AG08395 (cell line): ENCODE data around the gene LMO7.
"Not testable (repeated sequence)": the region's sequence is repeated elsewhere in the genome, so short reads cannot be mapped to it uniquely, and the experiment has no call there.

Experiments
- DNase-seq: peaks from one replicate; pipeline ENCODE4 v3.0.0; 2012; ENCODE audit warnings: mixed read lengths, low spot score

Gene LMO7

DNA sequence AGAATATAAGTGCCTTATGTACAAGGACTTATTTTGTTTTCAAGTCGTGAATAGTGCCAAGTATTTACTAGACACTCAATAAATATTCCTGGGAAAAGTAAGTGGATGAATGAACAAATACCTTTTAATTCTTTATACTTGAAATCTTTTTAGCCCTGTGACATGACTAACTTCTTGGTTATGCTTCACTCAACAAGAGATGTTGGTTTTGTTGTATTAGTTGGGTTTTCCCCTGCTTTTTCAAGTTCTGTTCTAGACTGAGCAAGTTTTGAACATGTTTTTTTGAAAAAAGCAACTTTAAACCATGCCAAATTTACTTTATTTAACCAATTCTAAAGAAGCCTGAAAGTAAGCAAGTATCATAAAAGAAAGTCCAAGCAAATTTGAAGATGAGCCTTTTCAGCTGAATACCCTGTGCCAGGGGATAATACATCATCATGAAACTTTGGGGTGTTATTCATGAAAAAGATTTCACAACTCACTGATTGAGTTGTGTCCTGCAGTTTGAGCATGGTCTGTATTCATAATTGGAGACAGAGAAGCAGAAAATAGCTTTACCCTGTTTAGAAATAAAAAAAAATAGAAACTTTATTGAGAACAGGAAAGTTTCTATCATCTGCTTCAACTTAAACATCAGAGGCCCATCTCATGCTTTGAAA, 11.1 kb downstream of the LMO7 start:
- DNase-seq = no peak

DNA sequence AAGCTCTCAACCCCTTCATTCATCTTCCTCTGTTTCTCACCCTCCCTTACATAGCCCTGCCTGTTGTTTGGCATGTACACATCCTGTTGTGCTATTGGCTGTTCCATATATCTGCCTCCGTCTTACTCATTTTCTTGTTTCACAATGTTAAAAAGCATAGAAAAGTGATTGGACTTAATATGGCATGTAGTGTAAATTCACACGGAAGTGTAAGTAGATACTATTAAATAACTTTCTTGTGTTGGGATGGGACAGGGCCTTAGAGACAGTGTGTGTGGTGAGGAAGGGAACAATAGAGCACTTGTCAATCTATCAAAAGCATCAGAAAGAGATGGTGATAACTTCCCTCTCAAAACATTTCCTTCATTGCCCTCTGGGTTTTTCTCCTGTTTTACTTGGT, 12.3 kb downstream of the LMO7 start:
- DNase-seq = no peak

DNA sequence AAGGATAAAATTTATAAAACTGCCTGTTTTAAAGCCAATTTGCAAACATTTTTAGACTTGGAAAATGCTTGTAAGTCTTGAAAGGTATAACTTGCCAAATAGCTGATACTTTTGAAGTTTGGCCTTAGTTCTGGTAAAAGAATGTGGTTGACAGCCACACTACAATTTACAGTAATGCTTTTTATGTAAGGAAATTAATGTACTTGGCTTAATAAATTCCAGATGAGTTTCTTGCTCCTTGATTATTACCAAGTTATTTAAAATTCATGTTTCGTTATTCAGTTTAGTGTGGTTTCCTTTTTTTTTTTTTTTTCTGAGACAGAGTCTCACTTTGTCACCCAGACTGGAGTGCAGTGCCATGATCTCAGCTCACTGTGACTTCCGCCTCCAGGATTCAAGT, 14.9 kb downstream of the LMO7 start:
- DNase-seq = no peak

DNA sequence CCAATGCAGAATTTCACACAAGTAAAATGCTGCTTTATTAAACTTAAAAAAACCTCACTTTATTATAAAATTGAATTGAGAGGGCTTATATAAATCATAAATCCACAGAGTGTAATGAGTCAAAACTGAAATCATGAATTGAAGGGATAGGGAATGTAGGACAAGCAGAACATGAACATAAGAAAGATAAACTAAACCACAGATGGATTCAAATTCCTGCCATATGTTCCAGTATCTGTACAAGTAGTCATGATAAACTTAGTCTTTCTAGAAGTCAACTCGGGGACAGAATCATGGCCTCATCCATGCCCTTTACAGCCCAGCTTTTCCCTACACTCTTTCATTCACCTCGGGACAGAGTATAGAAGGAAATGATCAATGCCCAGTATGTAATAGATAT, 16.6 kb downstream of the LMO7 start:
- DNase-seq = no peak

DNA sequence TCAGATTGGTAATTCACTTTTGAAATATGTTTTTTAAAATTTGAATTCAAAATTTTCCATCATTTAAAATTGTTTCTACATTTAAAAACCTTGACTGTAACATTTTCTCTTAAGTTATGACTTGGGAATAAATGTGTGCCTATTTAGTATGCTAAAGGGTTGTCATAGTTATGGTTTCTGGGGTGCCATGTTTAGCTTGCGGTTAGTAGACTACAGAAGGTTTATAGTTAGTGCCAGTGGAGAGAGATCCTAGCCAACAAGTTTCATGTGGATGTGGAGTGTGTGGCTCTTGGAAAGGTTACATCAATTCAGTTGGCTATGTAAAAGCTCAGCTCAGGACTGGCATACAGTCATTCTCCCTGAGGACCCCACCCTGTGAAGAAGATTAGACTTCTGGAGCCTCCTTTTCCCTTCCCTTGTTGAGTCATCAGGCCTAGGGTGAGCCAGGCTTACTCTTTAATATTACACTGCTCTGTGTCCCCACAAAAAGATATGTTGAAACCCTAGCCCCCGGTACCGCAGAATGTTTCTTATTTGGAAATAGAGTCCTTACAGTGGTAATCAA, 20.4 kb downstream of the LMO7 start:
- peak; percentile 36 for DNase-seq

DNA sequence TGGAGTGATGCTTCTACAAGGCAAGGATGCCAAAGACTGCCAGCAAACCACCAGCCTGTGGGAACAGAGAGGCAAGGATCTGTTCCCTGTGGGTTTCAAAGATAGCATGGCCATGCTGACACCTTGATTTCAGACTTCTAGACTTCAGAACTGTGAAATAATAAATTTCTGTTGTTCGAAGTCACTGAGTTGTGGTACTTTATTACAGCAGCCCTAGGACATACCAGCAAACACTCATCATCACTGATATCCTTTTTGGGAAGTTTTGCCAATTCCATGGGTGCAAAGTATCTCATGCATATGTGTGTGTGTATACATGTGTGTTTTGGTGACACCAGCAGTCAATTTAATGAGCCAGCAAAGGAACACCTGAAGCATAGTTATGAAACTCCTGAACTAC, 21.0 kb downstream of the LMO7 start:
- DNase-seq = no peak

DNA sequence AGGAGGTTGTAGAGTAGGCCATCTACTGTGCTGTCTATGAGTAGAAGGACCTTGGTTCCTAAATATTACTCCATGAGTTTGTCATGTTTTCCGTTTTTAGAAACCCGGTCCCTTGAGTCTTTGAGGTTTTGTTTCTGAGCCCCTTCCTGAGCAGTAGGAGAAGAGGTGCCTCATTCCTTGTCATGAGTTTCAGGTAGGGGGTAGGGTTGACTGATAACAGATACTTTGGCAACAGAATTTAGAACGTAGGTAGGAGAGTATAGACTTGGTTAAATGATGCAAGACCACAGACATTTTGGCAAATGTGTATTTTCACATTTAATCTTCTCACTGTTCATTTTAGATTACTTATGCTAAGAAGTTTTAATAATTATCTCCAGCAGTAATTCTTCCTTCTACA, 24.6 kb downstream of the LMO7 start:
- no peak for DNase-seq

DNA sequence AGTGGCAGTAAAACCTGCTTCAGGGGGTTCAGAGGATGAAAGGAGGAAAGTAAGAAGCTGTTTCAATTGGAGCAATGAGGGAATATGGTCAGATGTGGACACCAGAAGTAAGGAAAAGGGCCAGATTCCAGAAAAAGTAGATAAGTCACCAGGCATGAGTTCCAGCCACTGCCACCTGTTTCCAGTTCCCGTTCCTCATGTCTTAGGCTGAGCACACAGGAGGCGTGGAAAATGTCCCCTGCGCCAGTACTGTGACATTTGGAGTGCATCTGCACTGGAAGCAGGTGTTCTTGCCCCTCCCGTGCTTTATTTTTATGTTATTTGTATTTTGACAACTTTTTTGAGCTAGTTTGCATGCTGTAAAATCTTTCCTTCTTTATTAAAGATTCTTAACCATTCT, 25.3 kb downstream of the LMO7 start:
- DNase-seq = no peak

DNA sequence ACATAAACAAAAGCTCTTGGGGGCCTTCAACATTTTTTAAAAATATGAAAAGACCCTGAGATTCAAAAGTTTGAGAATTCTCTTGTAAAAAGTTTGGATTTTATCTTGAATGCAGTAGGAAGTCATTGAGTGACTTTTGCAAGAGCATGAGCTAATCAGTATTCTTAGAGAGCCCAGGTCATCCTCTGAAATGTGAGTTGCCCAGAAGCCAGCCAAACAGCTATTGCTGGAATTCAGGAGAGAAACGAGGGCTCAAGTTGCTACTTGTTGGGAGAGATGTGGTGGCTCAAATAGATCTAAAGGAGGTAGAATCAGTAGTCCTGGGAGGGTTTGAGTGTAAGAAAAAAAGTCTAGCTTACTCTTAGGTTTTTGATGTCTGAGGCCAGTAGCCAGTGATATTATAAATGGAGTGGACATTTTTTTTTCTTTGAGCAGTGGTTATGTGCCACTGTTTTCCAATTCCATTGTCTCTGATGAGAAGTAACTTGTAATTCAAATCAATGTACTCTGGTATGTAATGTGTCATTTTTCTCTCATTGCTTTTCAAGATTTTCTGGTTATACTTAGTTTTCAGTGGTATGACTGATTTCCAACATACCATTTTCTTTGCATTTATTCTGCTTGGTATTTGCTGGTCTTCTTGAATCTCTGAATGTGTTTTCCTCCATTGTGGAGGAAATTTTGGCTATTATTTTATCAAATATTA, 30.7 kb downstream of the LMO7 start:
- DNase-seq = no peak

DNA sequence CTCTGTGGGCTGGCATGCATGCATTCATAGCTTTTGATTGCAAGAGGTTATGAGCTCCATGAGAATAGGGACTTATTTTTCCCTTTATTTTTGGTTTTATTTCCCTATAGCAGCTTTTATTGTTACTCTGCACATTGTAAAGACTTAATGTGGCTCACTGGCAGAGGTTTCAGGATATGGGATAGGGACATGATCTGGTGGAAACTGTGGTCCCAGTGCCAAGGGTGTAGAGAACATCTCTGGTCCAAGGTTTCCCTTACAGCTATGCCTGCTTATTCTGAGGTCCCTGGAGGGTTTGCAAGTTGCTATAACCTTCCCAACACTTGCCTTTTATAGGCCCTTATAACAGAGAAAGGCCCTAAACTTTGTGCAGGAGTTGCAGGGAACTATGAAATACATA, 33.6 kb downstream of the LMO7 start:
- DNase-seq = no peak

DNA sequence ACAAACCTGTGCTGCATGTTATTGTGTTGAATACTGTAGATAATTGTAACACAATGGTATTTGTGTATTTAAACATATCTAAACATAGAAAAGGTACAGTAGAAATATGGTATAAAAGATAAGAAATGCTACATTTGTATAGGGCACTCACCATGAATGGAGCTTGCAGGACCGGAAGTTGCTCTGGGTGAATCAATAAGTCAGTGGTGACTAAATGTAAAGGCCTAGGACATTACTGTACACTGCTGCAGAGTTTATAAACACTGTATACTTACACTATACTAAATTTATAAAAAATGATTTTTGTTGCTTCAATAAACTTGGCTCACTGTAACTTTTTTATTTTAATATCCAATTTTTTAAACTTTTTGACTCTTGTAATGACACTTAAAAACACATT, 34.4 kb downstream of the LMO7 start:
- no peak for DNase-seq

DNA sequence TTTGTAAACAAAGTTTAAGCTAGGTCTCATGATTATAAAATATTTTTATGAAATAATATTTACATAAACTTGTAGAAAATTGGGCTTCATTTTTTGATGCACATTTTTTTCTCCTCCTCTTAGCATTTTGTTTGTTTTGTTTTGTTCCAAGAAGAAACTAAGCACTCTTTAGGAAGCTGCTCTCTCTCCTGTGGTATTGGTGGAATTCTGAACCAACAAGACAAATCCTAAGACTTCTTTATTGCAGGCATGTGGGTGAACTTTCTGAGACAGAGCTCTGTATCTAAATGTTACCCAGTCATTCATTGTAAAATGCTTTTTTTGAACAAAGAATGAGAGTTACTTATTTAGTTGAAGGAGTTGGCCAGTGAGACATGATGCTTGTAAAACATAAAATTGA, 39.3 kb downstream of the LMO7 start:
- DNase-seq = no peak

DNA sequence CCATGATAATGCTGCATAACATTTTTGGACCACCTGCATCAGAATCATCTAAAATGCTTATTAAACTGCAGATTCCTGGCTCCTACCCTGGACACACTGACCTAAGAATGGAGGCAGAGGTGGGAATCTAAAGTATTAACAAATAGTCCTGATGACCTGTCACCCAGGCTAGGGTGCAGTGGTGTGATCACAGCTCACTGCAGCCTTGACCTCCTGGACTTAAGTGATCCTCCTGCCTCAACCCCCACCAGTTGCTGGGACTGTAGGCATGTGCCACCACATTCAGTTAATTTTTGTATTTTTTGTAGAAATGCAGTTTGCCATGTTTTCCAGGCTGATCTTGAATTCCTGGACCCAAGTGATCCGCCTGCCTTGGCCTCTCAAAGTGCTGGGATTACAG, 43.3 kb downstream of the LMO7 start:
- no peak for DNase-seq

DNA sequence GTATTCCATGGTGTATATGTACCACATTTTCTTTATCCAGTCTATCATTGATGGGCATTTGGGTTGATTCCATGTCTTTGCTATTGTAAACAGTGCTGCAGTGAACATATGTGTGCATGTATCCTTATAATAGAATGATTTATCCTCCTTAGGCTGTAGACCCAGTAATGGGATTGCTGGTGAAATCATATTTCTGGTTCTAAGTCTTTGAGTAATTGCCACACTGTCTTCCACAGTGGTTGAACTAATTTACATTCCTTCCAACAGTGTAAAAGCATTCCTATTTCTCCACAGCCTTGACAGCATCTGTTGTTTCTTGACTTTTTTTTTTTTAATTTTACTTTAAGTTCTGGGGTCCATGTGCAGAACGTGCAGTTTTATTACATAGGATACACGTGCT, 44.1 kb downstream of the LMO7 start:
- not testable (repeated sequence) for DNase-seq

DNA sequence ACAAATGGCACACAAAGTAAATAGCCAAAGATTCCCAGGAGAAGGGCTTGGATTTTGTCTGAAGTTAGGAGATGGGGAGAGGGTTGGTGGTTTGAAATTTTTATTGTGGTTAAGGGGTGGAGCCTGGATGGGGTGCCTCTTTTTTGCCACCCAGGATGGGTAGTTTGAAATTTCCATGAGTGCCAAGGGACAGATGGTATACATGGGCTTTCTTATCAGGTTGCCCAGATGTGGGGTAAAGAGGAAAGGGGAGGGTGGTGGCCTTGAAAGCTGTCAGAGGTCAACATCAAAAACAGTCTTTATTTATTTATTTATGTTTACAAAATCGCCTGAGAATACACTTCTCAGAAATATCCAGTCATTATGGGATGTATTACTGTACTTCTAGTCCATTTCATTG, 46.2 kb downstream of the LMO7 start:
- DNase-seq = no peak

DNA sequence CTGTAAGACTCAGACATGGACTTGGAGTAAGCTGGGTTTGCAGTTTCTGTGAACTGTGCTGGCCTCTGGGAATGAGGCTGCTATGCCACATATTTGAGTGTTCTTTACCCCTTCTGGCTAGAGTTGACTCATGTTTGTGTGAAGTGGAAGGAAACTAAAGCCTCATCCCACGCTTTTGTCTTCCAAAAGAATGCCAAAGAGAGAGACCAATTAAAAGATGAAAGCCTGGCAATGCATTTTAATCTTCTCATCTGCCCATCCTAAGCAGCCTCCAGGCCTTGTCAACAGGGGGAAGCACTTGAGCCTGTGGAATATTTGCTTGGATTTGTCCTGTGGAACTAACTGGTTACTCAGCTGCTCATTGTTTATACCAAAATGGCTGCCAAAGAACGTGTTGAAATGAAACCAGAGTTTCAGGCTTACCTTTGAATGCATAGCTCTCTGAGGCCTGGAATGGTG, 49.1 kb downstream of the LMO7 start:
- DNase-seq = peak; percentile 66

DNA sequence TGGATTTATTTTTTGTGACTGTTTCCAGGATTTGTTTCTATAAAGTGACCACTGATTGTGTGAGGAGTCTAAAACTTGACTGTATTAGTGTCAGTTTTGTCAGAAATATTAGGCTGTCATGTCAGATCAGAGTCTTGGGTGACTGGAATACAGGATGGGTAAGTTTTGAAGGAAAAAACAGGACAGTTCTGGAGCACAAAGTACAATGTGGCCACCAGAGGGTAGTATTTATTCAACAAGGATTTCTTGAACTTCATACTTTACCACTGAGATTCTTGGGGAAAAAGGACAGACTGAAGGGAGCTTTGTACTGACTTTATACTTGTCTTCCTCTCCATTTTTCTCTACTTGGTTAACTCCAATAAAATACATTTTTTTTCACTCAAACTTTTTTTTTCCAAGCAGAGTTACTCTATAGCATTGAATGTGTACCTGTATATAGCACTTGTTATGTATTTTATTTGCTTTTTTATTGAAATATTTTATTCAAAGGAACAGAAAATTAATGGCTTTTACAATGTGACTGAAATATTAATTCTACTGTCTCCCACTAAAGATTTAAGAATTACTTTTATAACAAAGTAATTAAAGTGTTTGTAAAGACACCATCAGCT, 51.1 kb downstream of the LMO7 start:
- peak; percentile 28 for DNase-seq

DNA sequence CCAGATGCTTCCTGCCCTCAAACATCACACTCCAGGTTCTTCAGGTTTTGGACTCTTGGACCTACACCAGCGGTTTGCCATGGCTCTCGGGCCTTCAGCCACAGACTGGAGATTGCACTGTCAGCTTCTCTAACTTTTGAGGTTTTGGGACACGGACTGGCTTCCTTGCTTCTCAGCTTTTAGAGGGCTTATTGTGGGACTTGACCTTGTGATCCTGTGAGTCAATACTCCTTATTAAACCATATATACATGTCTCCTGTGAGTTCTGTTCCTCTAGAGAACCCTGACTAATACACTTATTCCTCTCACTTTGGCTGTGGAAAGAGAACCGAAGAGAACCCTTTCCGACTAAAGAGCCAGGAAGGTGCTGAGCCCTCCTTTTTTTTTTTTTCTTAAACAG, 53.6 kb downstream of the LMO7 start:
- DNase-seq = no peak

DNA sequence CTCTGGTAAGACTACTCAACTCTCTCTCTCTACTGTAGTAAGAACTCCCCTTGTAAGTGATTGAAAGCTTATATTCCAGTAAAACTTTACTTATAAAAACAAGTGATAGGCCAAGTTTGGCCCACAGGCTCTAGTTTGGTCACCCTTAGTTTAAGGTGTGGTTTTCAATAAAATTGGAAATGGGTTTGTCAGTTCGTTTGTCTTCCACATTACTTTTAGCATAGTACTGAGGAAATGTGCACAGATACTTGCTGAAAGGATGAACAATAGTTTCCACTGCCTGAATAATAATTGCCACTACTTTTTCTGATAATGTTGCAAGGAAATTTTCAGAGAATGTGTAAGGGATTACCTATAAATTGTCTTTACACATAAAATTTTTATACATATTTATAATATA, 54.5 kb downstream of the LMO7 start:
- no peak for DNase-seq

DNA sequence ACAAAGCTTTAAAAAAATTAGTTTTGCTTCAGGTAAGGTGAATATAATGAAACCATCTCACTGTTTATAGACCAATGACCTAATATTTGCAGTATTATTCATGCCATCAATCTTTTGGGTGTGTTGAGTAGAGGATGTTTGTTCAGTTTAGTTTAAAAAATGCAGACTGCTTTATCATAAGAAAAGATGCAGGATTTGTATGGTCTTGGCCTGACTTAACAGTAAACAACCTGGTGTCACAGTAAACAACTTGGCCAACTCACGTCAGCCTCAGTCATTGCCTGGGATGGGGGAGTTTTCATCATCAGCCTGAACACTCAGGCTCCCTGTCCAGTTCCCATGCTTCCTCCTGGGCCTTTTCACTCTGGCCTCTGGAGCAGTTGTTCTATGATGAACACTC, 55.1 kb downstream of the LMO7 start:
- DNase-seq = no peak

DNA sequence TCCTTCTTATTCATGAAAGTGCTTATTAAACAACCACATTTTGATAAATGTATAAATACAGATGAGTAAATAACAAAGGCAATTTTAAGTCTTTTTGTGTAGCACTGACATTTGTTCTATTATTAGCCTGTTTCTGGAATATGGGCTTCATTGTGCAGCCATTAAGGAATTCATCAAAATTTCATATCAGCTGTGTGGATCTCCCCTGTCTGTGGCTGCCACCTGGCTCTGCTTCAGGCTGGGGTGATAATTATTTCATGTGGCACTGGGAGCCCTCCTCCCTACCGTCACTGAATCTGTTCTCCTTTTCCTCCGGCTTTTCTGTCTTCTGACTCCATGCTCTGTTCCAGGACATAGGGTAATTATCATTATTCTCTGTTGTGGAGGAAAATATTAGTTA, 57.1 kb downstream of the LMO7 start:
- DNase-seq = no peak

DNA sequence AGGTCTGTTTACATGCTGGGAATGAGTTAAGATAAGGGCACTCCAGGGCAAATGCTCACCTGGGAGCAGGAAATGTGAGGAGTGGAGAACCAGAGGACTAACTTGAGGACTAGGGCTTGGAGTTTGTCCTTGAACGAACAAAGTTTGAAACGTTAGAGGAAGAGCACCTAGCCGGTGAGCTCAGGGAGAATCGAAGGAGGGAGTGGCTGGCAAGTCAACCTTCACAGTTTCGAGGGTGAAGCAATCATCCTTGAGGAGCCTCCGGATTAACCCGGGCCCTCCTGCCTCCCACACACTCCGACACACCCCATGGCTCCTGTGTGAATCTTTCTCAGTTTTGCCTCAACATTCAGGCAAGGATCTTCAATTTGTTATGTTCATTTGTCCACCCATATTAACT, 58.6 kb downstream of the LMO7 start:
- no peak for DNase-seq

DNA sequence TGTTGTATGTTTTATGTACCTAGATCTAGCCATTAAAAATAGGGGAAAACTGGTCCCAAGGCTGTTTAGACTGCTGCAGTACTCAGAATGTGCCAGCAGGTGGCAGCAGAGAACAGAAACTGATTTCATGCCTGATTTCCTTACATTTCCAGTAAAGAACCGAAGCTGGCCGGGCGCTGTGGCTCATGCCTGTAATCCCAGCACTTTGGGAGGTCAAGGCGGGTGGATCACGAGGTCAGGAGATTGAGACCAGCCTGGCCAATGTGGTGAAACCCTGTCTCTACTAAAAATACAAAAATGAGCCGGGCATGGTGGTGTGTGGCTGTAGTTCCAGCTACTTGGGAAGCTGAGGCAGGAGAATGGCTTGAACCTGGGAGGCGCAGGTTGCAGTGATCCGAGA, 59.8 kb downstream of the LMO7 start:
- DNase-seq = peak; percentile 65
